ENCODE results near the gene CECR2.

Gene CECR2

DNA sequence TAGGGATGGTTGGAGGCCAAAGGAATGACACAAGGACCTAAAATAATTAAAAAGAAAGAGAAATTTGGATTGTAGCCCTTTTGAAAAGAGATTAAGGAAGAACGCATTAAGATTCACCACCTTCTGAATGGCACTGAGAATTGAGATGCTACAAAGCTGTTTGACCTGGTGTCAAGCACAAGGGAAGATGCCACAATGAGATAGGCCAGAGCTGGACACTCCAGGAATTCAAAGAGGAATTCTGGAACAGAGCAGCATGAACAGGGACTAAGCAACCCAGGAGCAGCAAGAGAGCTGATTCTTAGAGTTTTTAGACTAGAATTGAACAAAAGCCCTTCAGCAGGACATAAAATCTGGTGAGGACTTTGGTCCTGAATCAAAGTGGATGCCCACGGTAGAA is 11.6 kb upstream of the CECR2 start:
- no peak overlapping the region for H3K4me3 ChIP-seq (ENCODE audit: low read depth, low read length)
- DNase-seq: no peak
- no peaks in the 10 kb centered on the region for H3K27me3 ChIP-seq
- H3K36me3 ChIP-seq: no peaks in the 10 kb centered on the region
- no peaks in the 10 kb centered on the region for H3K9me3 ChIP-seq
- TF ChIP-seq, protein P1, sequence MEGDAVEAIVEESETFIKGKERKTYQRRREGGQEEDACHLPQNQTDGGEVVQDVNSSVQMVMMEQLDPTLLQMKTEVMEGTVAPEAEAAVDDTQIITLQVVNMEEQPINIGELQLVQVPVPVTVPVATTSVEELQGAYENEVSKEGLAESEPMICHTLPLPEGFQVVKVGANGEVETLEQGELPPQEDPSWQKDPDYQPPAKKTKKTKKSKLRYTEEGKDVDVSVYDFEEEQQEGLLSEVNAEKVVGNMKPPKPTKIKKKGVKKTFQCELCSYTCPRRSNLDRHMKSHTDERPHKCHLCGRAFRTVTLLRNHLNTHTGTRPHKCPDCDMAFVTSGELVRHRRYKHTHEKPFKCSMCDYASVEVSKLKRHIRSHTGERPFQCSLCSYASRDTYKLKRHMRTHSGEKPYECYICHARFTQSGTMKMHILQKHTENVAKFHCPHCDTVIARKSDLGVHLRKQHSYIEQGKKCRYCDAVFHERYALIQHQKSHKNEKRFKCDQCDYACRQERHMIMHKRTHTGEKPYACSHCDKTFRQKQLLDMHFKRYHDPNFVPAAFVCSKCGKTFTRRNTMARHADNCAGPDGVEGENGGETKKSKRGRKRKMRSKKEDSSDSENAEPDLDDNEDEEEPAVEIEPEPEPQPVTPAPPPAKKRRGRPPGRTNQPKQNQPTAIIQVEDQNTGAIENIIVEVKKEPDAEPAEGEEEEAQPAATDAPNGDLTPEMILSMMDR (IDR thresholded peaks at IDR 0.05; ENCODE audit: low read depth, low read length): no peak
- H3K4me1 ChIP-seq: no peaks in the 10 kb centered on the region

- H3K36me3 ChIP-seq: no peaks in the 10 kb centered on the region
- TF ChIP-seq, protein P1 (IDR thresholded peaks at IDR 0.05; ENCODE audit: low read depth, low read length): no peak
- no peaks in the 10 kb centered on the region for H3K27me3 ChIP-seq
- no peaks in the 10 kb centered on the region for H3K4me1 ChIP-seq
- no peak for DNase-seq
- no peak overlapping the region for H3K4me3 ChIP-seq (ENCODE audit: low read depth, low read length)
- no peaks in the 10 kb centered on the region for H3K9me3 ChIP-seq
Observed at GRCh38 chr22:17358415-17358814, 10.8 kb upstream of the CECR2 start.

GRCh38 chr22:17359501-17359900 is 9.8 kb upstream of the CECR2 start:
- H3K4me1 ChIP-seq: no peaks in the 10 kb centered on the region
- H3K27me3 ChIP-seq: no peaks in the 10 kb centered on the region
- H3K4me3 ChIP-seq (ENCODE audit: low read depth, low read length): no peak overlapping the region
- no peaks in the 10 kb centered on the region for H3K9me3 ChIP-seq
- DNase-seq: no peak
- TF ChIP-seq, protein P1 (IDR thresholded peaks at IDR 0.05; ENCODE audit: low read depth, low read length): no peak
- no peaks in the 10 kb centered on the region for H3K36me3 ChIP-seq

GRCh38 chr22:17366329-17366728 is 2.9 kb upstream of the CECR2 start:
- TF ChIP-seq, protein P1 (IDR thresholded peaks at IDR 0.05; ENCODE audit: low read depth, low read length): no peak
- Histone ChIP-seq H3K9me3 (no peaks in the 10 kb centered on the region), H3K36me3 (no peaks in the 10 kb centered on the region), H3K27me3 (peaks cover 48% of the 10 kb centered on the region), H3K4me3 (ENCODE audit: low read depth, low read length) (no peak overlapping the region), H3K4me1 (no peaks in the 10 kb centered on the region)
- no peak for DNase-seq

GRCh38 chr22:17366830-17367229 is 2.4 kb upstream of the CECR2 start:
- no peaks in the 10 kb centered on the region for H3K4me1 ChIP-seq
- TF ChIP-seq, protein P1 (IDR thresholded peaks at IDR 0.05; ENCODE audit: low read depth, low read length): peak; percentile 45
- DNase-seq: peak; percentile 47
- H3K4me3 ChIP-seq (ENCODE audit: low read depth, low read length): no peak overlapping the region
- H3K9me3 ChIP-seq: no peaks in the 10 kb centered on the region
- no peaks in the 10 kb centered on the region for H3K36me3 ChIP-seq
- peaks cover 53% of the 10 kb centered on the region for H3K27me3 ChIP-seq

- Histone ChIP-seq H3K4me1 (no peaks in the 10 kb centered on the region), H3K9me3 (no peaks in the 10 kb centered on the region), H3K36me3 (no peaks in the 10 kb centered on the region), H3K4me3 (ENCODE audit: low read depth, low read length) (no peak overlapping the region; the same call in 1 of the 2 replicates), H3K27me3 (peaks cover 67% of the 10 kb centered on the region)
- DNase-seq: no peak
- TF ChIP-seq, protein P1 (IDR thresholded peaks at IDR 0.05; ENCODE audit: low read depth, low read length): no peak
Observed at GRCh38 chr22:17368144-17368543, 1.1 kb upstream of the CECR2 start.

All from BE2C (cell line).